GM21619 (cell line): Measurements from ENCODE around the gene NT5C1B.

Experiments
- ATAC-seq: cut with Tn5 transposase; IDR thresholded peaks from one replicate; pipeline ENCODE4 v1.9.1; 2021; ENCODE audit not compliant: unreplicated experiment

The NT5C1B gene

DNA sequence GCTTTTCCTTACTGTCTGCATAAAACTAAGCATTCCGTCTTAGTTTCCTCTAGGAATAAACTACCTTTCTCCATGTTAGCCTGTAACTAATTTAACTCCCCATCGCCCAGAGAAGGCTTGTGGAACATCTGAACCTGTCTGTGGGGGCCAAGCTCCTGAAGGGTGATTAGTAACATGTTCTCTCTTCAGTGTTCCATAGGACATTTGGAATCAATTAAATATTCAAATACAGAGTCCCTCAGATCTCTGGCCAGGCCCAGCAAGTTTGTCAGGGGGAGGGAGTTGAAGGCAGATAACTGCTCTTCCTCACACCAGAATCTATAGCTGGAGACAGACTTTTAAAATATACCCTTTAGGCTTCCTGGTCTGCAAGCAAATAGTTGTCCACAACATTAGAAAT is 37.7 kb downstream of the NT5C1B start:
- no peak for ATAC-seq

DNA sequence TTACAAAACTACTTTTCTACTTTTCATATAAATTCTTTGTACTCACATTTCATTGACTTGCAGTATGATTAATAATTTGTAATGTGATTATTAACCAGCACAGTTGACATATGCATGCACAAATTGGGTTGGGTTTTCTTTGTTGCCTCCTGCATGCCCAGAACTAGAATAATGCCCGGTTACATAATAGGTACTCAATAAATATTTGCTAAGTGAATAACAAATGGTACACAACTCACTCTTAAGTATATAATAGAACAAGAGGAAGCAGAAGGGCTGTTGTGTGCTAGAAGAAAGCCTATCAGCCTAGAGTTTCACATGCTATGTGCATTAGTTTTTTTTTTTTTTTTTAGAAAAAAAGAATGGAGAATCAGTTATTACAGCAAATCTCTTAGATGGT is 38.2 kb downstream of the NT5C1B start:
- no peak for ATAC-seq

DNA sequence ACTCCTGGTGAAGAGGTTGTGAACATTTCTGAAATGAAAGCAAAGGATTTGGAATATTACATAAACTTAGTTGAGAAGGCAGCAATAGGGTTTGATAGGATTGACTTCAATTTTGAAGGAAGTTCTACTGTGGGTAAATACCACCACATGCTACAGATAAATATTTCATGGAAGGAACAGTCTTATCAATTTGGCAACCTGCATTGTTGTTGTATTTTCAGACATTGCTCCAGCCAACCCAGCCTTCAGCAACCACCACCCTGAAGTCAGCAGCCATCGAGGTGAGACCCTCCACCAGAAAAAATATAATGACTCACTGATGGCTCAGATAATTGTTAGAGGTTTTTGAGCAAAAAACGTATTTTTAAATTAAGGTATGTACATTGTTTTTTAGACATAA is 38.9 kb downstream of the NT5C1B start:
- ATAC-seq = no peak

DNA sequence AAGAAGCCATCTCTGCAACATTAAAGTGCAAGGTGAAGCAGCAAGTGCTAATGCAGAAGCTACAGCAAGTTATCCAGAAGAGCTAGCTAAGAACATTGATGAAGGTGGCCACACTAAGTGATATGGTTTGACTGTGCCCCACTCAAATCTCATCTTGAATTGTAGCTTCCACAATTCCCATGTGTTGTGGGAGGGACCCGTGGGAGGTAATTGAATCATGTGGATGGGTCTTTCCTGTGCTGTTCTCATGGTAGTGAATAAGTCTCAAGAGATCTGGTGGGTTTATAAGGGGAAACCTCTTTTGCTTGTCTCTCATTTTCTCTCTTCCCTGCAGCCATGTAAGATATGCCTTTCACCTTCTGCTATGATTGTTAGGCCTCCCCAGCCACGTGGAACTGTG is 40.3 kb downstream of the NT5C1B start:
- no peak for ATAC-seq

DNA sequence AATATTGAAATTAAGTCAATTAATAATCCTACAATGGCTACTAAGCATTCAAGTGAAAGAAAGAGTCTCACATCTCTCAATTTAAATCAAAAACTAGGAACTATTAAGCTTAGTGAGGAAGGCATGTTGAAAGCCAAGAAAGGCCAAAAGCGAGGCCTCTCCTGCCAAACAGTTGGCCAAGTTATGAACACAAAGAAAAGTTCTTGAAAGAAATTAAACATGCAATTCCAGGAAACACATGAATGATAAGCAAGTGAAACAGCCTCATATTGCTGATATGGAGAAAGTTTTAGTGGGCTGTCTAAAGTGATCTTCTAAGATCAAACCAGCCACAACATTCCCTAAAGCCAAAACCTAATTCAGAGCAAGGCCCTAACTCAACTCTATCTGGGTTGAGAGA is 40.7 kb downstream of the NT5C1B start:
- no peak for ATAC-seq

DNA sequence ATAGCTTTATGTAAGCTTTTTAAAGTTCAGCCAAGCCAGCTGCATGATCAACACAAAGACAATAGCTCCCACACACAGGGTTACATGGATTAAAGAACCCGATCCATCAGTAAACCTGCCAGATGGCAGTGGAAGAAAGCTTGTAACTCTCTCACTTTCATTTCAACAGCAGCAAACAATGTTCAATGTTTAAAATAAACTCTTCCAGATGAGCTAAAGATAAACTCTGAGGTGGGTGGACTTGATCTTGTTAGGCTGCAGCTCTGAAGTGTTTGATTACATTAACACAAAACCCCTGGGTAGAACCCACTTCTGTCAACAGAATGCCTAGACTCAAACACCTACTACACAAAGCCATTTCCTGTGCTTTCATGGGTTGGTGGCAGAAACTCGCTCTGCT is 42.8 kb downstream of the NT5C1B start:
- ATAC-seq = peak; percentile 72

DNA sequence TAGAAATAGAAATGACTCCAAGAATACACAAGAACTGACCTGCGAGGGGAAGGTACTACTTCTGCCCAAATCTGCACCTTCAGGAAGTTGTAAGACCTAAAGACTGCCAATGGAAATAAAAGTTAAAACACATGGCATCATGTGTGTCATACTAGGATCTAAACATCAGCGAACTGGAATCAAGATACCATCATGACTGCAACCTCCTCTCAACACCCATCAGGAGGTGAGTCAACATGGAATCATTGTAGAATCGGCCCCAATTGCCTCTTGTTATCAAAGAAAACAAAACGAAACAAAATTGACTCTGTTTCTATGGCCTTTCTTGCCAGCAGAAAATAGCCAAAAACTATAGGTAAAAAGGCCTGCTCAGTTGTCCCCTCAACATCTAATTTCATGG is 44.0 kb downstream of the NT5C1B start:
- ATAC-seq = no peak

DNA sequence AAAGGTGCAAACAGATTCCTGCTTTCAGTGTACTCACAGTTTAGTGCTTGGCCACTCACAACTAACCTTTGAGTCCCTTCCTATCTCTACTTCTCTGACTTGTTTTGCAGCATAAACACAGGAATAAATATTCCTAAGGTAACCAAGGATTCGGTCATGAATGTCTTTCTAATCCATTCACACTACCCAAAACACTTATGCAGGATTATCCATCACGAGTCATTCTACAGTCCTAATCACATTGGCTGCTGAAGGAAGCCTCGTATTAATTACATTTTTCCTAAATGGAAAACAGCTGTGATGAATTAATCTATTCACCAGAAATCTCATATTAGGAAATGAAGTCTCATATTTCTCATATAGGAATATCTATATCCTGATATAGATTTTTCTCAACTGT is 45.2 kb downstream of the NT5C1B start:
- no peak for ATAC-seq

DNA sequence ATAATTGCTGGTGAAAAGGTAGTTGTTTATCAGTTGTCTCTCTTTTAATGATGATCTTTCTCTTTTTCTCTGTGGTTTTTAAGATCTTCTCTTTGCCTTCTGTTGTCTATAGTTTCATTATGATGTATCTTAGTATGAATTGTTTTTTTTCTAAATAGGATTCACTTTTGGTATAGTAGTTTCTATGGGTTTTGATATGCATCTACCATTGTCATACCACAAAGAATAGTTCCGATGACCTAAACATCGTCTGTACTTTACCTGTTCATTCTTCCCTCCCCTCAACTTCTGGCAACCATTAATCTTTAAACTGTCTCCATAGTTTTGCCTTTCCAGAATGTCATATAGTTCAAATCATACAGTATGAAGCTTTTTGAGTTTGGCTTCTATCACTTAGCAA is 48.5 kb downstream of the NT5C1B start:
- ATAC-seq = no peak

DNA sequence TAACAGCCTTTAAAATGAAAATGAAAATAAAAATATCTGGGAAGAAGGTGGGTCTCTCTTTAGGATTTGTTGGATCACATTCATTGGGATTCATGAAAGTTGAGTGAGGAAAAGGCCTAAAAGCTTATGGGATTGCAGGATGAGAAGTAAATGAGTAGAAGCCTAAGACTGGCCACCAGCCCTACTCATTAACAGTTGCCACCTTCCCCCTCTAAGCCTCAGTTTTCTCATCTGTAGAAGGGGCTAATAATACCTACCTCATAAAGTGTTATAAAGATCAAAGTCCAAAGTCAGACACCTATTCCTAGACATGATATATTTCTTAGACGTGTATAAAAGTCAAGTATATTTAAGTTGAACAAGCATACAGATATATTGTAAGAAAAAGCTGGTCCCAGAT is 52.7 kb downstream of the NT5C1B start:
- no peak for ATAC-seq

DNA sequence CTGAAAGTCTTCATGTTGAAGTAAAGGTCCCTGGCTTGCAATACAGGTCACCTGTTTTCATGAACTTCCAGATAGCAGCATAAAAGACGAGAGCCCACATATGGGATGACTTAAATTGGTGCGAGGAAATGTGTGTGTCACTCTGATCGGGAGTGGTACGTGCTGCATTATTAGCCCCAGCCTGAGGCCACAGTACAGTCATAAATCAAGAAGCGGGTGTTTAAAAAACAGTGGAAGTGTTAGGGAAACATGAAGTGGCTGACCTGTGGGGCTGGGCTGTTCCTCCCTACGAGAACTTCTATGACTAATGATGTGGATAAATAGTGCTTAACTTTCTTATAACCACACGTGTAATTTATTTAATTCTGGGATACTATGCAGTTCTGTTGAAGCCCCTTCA is 53.3 kb downstream of the NT5C1B start:
- no peak for ATAC-seq

DNA sequence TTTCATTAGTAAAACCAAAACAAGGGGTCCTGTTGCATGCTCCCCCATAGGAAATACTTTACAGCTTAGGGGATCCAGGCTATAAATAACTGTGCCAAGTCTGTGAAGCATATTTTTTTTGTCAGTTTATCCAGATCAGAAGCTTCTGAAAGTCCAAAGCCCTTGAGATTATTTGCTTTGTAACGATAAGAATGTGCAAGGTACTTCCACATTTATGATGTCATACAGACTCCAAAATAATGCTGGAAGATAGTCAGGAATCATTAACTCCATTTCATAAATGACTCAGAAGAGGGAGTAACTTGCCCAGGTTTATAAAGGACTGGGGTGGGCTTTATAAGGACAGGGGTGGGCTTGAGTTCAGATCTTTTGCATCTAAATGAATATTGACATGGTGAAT is 58.2 kb downstream of the NT5C1B start:
- ATAC-seq = no peak

DNA sequence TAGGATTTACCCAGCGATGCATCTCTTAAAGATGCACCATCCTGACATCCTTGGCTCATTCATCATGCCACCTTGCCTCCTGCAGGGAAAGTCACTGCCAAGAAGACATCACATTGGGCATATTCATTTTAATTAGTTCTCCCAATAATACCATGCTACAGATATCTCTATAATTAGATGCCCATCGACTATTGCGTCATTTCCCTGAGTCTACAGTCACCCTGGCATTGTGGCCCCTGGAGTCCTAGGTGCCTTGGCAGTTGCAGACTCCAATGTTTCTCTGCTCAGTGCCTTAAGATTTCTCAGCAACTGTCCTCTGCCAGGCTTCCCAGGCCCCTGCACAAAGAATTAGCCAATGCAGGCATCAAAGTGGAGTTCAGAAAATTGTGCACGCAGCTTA is 61.5 kb downstream of the NT5C1B start:
- no peak for ATAC-seq

DNA sequence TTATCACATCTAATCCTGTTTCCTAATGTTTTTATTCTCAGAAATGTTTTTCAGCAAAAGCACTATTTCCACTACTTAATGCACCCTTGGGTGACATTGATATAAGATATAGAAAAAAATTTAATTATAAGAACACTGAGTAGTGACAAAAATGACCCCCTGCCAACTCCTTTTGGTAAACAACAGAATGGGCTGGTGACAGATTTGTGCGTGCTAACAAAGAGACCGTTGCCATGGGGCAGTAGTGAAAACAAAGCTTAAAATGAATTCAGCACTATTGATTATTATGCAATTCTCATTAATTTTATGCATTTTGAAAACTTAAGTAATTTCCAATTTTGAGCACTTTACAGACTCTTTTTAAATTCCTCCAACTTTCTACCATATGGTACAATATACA is 62.0 kb downstream of the NT5C1B start:
- ATAC-seq = no peak

DNA sequence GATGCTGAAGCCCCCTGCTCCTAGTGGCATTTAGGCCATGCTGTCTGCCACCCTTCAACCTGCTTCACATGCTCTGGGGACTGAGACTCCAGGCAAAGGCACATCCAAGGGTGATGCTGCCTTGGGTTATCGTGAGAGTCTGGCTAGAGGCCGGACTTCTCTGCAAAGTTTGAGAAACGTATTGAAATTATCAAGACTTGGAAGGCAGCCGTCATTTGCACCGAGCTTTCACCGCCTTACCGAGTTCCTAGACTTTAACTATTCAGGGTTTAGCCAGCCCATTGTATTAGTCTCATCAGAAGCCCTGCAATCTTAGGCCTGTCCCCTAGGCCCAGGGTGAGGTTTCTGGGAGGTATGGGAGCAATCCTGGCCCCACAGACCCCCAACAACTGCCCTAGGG is 62.9 kb downstream of the NT5C1B start:
- no peak for ATAC-seq

DNA sequence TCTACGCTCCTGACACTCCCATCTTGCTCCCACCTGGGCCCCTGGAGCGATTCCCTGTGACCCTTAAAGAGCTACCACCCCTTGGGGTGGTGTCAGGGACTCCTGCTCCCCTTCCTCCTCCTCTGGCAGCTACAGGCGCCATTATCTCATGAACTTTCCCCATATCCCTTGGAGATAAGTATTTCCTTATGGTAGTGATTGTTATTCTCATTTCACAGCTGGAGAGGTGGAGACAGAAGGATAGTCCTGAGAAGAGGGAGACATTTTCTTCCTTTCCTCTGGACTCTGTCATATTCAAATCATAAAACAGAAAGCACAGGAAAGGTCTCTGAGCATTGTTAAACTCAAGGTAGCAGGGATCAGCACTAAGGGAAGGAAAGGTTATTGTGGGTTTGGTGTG is 63.5 kb downstream of the NT5C1B start:
- no peak for ATAC-seq

DNA sequence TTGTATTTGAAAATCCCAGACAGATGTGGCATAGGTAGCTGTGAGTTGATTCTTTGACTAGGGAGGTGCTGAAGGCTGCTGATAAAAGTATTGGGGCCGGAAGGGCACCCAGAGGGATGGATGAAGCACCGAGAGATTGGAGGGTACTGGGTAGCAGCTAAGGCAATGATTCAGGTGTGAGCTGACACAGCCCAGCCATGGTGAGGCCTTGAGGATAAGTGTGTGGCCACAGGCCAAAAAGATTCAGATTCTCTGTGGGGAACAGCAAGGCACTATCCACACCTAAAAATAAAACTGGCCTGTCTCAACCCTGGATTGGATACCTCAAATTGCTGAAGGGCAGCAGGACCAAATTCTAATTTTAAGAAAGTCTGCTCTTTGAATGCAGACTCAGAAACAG is 64.1 kb downstream of the NT5C1B start:
- ATAC-seq = no peak

DNA sequence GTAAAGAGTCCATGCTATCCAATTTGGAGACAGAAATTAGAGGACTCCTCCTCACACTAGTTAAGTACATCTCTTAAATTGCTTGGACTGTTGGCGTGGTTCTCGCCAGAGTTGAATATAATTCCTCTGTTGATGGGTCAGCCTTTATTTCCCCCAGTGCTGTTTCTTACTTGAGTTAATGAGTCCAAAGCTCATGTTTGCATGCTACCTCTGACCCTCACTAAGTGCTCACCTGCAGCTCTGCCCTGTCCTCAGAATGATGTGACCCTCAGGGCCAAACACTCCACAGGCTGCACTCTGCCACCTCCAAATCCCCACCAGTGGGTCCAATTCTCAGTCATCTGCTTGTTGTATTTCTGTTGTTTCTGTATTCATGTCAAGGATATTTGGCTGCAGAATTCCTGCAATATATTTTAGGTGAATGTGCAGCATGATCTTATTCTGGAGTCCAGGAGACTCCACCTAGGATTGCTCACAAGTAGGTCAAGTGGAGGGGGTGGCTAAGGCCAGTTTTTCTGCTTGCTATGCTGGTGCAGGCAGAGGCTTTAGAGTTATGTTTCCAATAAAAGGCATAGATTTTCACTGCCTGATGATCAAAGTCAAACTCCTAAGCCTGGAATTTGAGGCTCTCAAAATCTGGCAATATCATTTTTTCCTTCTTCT is 66.8 kb downstream of the NT5C1B start:
- no peak for ATAC-seq

DNA sequence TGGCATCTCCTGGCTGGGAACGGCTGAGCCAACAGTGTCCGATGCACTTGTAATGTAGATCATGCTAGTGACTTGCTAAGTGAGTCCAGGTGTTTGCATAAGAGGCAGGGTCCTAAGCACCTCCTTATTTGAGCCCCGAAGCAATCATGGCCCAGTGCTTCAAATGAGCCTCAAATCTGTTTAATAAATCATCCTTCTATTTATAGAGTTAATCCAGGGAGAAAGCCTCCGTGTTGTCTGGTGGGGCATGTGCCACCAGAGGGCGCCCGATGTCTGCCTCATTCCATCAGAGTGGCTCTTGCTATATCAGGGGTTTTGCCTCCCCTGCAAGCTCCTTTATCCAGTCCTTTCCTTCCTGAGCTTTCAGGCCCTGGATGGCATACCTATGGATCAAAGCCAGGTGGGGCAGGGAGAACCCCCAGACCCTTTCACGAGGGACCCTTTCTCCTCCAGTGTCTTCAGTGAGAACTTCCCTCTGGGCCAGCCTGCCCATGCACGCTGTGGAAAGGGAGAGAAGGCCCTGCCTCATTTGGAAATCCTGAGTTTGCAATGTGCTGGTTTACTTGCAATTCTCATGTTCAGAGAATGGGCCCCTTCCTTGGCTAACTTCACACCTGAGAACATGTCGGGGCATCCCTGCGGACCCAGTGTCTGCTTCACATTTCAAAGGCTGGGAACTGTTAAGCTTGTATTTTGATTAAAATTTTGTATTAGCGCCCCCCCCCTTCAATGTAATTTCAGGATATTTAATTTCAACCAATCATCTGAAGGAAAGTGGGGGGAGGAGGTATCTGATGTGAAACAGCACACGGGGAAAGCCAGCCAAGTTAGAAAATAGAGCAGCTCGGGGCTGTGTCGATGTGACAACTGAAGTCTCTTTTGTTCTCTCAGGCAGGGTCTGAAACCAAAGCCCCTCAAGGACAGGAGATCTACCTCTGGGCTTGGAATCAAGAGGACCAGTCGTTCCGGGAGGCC is 68.6 kb downstream of the NT5C1B start:
- ATAC-seq = peak; percentile 88

DNA sequence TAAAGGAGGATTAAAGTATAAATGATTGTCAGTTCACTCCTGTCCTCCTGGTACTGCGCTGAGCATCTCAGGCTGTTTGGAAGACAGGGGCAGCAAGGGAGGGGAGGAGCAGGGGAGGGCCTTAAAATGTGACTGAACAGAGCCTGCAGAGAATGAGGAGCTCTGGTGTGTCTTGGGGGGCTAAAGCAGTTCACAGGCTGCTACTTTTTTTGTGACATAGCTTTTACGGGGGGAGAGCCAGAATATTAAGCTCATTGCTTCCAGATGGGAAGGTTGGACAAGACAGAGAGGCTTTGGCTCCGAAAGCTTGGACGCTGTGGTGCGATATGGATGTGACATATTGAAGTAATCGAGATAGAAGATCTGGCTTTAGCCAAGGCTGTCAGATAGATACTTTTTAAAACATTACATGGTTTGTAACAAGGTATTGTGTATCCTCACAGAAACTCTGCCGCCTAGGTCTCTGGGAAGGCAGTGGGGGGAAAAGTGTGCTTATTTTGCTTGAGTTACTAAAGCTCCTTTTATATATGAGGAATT is 69.4 kb downstream of the NT5C1B start:
- no peak for ATAC-seq

DNA sequence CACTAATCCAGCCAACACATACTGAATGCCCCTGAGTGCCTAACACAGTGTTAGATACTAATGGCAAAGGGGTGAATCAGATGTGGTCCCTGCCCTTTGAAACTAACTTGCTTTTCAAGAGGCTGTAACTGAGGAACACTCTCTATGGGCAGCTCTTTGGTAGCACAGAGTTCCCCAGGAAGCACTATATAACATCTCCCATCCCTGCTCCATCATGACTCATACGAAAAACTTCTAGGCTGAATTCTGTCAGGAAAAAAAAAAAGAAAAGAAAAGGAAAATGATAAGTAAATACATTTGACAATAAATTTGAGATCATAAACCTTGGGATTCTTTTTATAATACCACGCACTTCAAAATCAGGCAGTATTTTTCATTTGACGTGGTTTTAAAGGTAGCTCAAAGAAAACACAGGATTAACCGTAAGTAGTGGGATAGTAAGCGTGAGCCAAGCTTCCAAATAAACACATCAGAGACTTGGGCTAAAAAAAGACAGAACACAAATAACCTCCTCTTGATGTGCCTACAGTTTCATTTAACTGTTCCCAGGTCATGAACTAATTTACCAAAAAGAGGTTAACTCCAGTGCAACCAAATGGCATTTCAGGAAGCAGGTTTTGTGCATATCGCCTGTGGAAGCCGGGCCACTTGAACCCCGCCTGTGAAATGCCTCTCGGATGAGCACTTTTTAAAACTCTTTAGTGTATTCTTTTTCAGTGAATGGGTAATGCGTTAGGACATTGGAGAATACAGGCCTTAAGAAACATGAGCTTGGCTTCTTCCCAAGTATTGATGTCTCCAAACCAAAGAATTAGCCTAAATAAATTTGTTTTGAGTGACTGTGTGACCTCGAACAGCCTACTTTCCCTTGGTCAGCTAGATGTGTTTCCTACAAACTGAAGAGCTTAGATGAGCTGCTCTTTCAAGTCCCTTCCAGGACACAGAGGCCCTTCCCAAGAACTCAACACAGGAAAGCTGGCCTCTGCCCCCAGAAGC is 71.0 kb downstream of the NT5C1B start:
- ATAC-seq = no peak
